Fibroblast of mammary gland (primary cell): ENCODE data around the gene SSU72.
"Not testable (repeated sequence)": the region's sequence is repeated elsewhere in the genome, so short reads cannot be mapped to it uniquely, and the experiment has no call there.

Source experiments
- DNase-seq: peaks from one replicate; pipeline ENCODE4 v3.0.0-alpha.2; 2010; ENCODE audit warnings: low read depth
- H3K4me3 ChIP-seq: 2 replicates; pipeline ENCODE4 v1.5.1; 2011; ENCODE audit warnings: low read depth, mild to moderate bottlenecking, low read length, moderate library complexity; ENCODE audit not compliant: control insufficient read depth
- CTCF ChIP-seq: conservative IDR thresholded peaks from 2 replicates; pipeline ENCODE4 v1.5.1; 2011; ENCODE audit warnings: low read depth, low read length, inconsistent platforms; ENCODE audit not compliant: control insufficient read depth, insufficient read depth

SSU72 gene

GRCh38 chr1:1531947-1532346 lies 42.7 kb downstream of the SSU72 start:
- TF ChIP-seq CTCF = no peak
- DNase-seq = no peak
- H3K4me3 ChIP-seq = no peak overlapping the region

GRCh38 chr1:1529936-1530335 lies 44.7 kb downstream of the SSU72 start:
- DNase-seq = no peak
- no peak for TF ChIP-seq CTCF
- H3K4me3 ChIP-seq = no peak overlapping the region

- TF ChIP-seq CTCF = no peak
- no peak overlapping the region for H3K4me3 ChIP-seq
- DNase-seq = no peak
Measured at GRCh38 chr1:1529321-1529720, 45.3 kb downstream of the SSU72 start.

GRCh38 chr1:1528301-1529267 lies 46.1 kb downstream of the SSU72 start:
- no peak overlapping the region for H3K4me3 ChIP-seq
- TF ChIP-seq CTCF = no peak
- no peak for DNase-seq

- TF ChIP-seq CTCF = no peak
- no peak overlapping the region for H3K4me3 ChIP-seq
- no peak for DNase-seq
Measured at GRCh38 chr1:1527092-1527816, 47.4 kb downstream of the SSU72 start.

- DNase-seq, H3K4me3 ChIP-seq: not testable (repeated sequence)
Measured at GRCh38 chr1:1526476-1526875, 48.2 kb downstream of the SSU72 start.

GRCh38 chr1:1524750-1525383 lies 49.8 kb downstream of the SSU72 start:
- H3K4me3 ChIP-seq, DNase-seq: not testable (repeated sequence)

- not testable (repeated sequence) for DNase-seq
Measured at GRCh38 chr1:1523651-1524050, 51.0 kb downstream of the SSU72 start.

GRCh38 chr1:1523226-1523625 lies 51.4 kb downstream of the SSU72 start:
- not testable (repeated sequence) for DNase-seq, H3K4me3 ChIP-seq

More at GRCh38 chr1:1523651-1524050, 51.0 kb downstream of the SSU72 start:
- not testable (repeated sequence) for H3K4me3 ChIP-seq

GRCh38 chr1:1522536-1522935 lies 52.1 kb downstream of the SSU72 start:
- H3K4me3 ChIP-seq, DNase-seq: not testable (repeated sequence)
